Smooth muscle cell (in vitro differentiated cells): ENCODE results near the gene RELB. TPM values are rescaled to one million over a fixed set of nuclear protein-coding genes. Genes with fewer than 3 reads are reported as not detected.

Source experiments
- DNase-seq: peaks from one replicate; lab custom pipeline; 2025; ENCODE audit not compliant: unreplicated experiment; lab: John Stamatoyannopoulos, UW
- H2AFZ ChIP-seq: fragments of 200-600 bp; sonication (generic); 2 replicates; pipeline ENCODE4 v1.6.0; 2016; ENCODE audit warnings: antibody characterized with exemption, low read depth, mild to moderate bottlenecking
- H3F3A ChIP-seq: fragments of 200-600 bp; sonication (generic); 2 replicates; pipeline ENCODE4 v1.6.0; 2017; ENCODE audit warnings: antibody characterized with exemption, low read depth
- H3K27ac ChIP-seq: fragments of 200-600 bp; sonication (generic); 2 replicates; pipeline ENCODE4 v1.5.1; 2016; ENCODE audit warnings: low read depth, mild to moderate bottlenecking
- H3K27me3 ChIP-seq: fragments of 200-600 bp; sonication (generic); 2 replicates; pipeline ENCODE4 v1.6.1; 2016; ENCODE audit warnings: low read depth, mild to moderate bottlenecking
- H3K36me3 ChIP-seq: fragments of 200-600 bp; sonication (generic); 2 replicates; pipeline ENCODE4 v1.5.1; 2016; ENCODE audit warnings: low read depth
- H3K4me1 ChIP-seq: fragments of 200-600 bp; sonication (generic); 2 replicates; pipeline ENCODE4 v1.5.1; 2016; ENCODE audit warnings: low read depth
- H3K4me2 ChIP-seq: fragments of 200-600 bp; sonication (generic); 2 replicates; pipeline ENCODE4 v1.6.0; 2016; ENCODE audit warnings: mild to moderate bottlenecking
- H3K4me3 ChIP-seq: fragments of 200-600 bp; sonication (generic); 2 replicates; pipeline ENCODE4 v1.5.1; 2016; ENCODE audit warnings: mild to moderate bottlenecking
- H3K79me2 ChIP-seq: fragments of 200-600 bp; sonication (generic); 2 replicates; pipeline ENCODE4 v1.6.0; 2016; ENCODE audit warnings: low read depth, mild to moderate bottlenecking
- H3K9ac ChIP-seq: fragments of 200-600 bp; sonication (generic); 2 replicates; pipeline ENCODE4 v1.6.0; 2016; ENCODE audit warnings: low read depth
- H3K9me3 ChIP-seq: fragments of 200-600 bp; sonication (generic); replicated peaks from 2 replicates; pipeline ENCODE4 v1.5.1; 2016; ENCODE audit warnings: low read depth
- H4K20me1 ChIP-seq: fragments of 200-600 bp; sonication (generic); 2 replicates; pipeline ENCODE4 v1.6.0; 2016; ENCODE audit warnings: low read depth
- CTCF ChIP-seq: fragments of 200-600 bp; sonication (generic); IDR thresholded peaks from 2 replicates; pipeline ENCODE4 v1.5.1; 2017; ENCODE audit warnings: borderline replicate concordance, mild to moderate bottlenecking, antibody characterized with exemption; ENCODE audit not compliant: insufficient read depth, poor library complexity, severe bottlenecking
- WGBS: methylation state at CpG from one replicate; pipeline ENCODE4 v1.1.7; 2016; ENCODE audit warnings: low lambda C conversion rate; 5-methylcytosine and 5-hydroxymethylcytosine counted together
- polyA plus RNA-seq: library from polyadenylated mRNA; unstranded; fragments of >200 nt; fragmentation: Nextera tagmentation; extraction: Ambion mirVana; gene quantifications from 2 replicates; pipeline ENCODE4 v1.2.1, GENCODE V29; 2016
- total RNA-seq: library from RNA; depleted of rRNA; stranded (reverse); fragments of >200 nt; gene quantifications from 2 replicates; pipeline ENCODE4 v1.2.3, GENCODE V29; 2014

The RELB gene
- total and polyA plus RNA-seq, 2 experiments from 2014 or later, result 11.2 to 27.1 TPM

GRCh38 chr19:45005787-45006186 lies 4.5 kb downstream of the RELB start:
- no peak overlapping the region for H3K4me3 ChIP-seq
- H3K27ac ChIP-seq, result no peak overlapping the region
- H3K36me3 ChIP-seq, result no peaks in the 10 kb centered on the region
- WGBS, result 96% methylated on average over 9 of the region's 9 CpGs
- peaks cover 19% of the 10 kb centered on the region for H4K20me1 ChIP-seq
- H3K4me2 ChIP-seq, result no peak overlapping the region
- DNase-seq, result no peak
- H3F3A ChIP-seq, result peaks cover 3% of the 10 kb centered on the region
- no peak overlapping the region for H2AFZ ChIP-seq
- no peak for TF ChIP-seq CTCF
- no peaks in the 10 kb centered on the region for H3K27me3 ChIP-seq
- H3K4me1 ChIP-seq, result peaks cover 4% of the 10 kb centered on the region
- no peaks in the 10 kb centered on the region for H3K9me3 ChIP-seq
- no peak overlapping the region for H3K9ac ChIP-seq
- H3K79me2 ChIP-seq, result peaks cover 5% of the 10 kb centered on the region

GRCh38 chr19:45008552-45008951 lies 7.3 kb downstream of the RELB start:
- H3K9me3 ChIP-seq, result no peaks in the 10 kb centered on the region
- no peak overlapping the region for H2AFZ ChIP-seq
- H3K4me2 ChIP-seq, result no peak overlapping the region
- no peaks in the 10 kb centered on the region for H3K4me1 ChIP-seq
- no peak overlapping the region for H3K9ac ChIP-seq
- no peaks in the 10 kb centered on the region for H3K27me3 ChIP-seq
- no peak overlapping the region for H3K4me3 ChIP-seq
- H3K36me3 ChIP-seq, result no peaks in the 10 kb centered on the region
- WGBS, result 84% methylated on average over 10 of the region's 10 CpGs
- no peaks in the 10 kb centered on the region for H3F3A ChIP-seq
- no peak overlapping the region for H3K27ac ChIP-seq
- H3K79me2 ChIP-seq, result no peaks in the 10 kb centered on the region
- H4K20me1 ChIP-seq, result peaks cover 8% of the 10 kb centered on the region
- TF ChIP-seq CTCF, result no peak
- DNase-seq, result no peak

GRCh38 chr19:45009625-45010255 lies 8.5 kb downstream of the RELB start:
- Histone ChIP-seq H3K79me2 (no peaks in the 10 kb centered on the region), H3K9ac (no peak overlapping the region), H3K27me3 (no peaks in the 10 kb centered on the region), H2AFZ (no peak overlapping the region), H3K4me1 (no peaks in the 10 kb centered on the region), H3K36me3 (no peaks in the 10 kb centered on the region), H4K20me1 (peaks cover 8% of the 10 kb centered on the region), H3K27ac (no peak overlapping the region), H3K4me2 (no peak overlapping the region), H3K9me3 (no peaks in the 10 kb centered on the region), H3K4me3 (no peak overlapping the region), H3F3A (no peaks in the 10 kb centered on the region)
- no peak for TF ChIP-seq CTCF
- 88% methylated on average over 9 of the region's 9 CpGs for WGBS
- no peak for DNase-seq

- no peak overlapping the region for H3K9ac ChIP-seq
- no peaks in the 10 kb centered on the region for H3K27me3 ChIP-seq
- H3K4me2 ChIP-seq, result no peak overlapping the region
- H3F3A ChIP-seq, result no peaks in the 10 kb centered on the region
- no peaks in the 10 kb centered on the region for H3K36me3 ChIP-seq
- peaks cover 8% of the 10 kb centered on the region for H4K20me1 ChIP-seq
- no peak overlapping the region for H2AFZ ChIP-seq
- H3K4me3 ChIP-seq, result no peak overlapping the region
- no peaks in the 10 kb centered on the region for H3K79me2 ChIP-seq
- WGBS, result 55% methylated on average over 6 of the region's 6 CpGs
- H3K9me3 ChIP-seq, result no peaks in the 10 kb centered on the region
- no peak overlapping the region for H3K27ac ChIP-seq
- no peak for DNase-seq
- TF ChIP-seq CTCF, result no peak
- H3K4me1 ChIP-seq, result no peaks in the 10 kb centered on the region
These were observed 9.0 kb downstream of the RELB start for GRCh38 chr19:45010306-45010705.
